GM18951 (cell line): ENCODE results near the gene SCTR.

Experiments used
- POLR2A ChIP-seq: IDR thresholded peaks from 4 replicates; pipeline ENCODE4 v1.6.1; 2011; ENCODE audit warnings: mild to moderate bottlenecking; ENCODE audit not compliant: insufficient read length, insufficient read depth; ENCODE audit errors: extremely low read depth
- in situ Hi-C: fragments of 300-500 bp; cut with MboI; formaldehyde crosslinking; loops from one replicate; pipeline ENCODE4 v1.12.0; 2022; ENCODE audit warnings: low sequenced_read_pairs, mixed read lengths, inconsistent platforms; ENCODE audit not compliant: unreplicated experiment

The SCTR gene

DNA sequence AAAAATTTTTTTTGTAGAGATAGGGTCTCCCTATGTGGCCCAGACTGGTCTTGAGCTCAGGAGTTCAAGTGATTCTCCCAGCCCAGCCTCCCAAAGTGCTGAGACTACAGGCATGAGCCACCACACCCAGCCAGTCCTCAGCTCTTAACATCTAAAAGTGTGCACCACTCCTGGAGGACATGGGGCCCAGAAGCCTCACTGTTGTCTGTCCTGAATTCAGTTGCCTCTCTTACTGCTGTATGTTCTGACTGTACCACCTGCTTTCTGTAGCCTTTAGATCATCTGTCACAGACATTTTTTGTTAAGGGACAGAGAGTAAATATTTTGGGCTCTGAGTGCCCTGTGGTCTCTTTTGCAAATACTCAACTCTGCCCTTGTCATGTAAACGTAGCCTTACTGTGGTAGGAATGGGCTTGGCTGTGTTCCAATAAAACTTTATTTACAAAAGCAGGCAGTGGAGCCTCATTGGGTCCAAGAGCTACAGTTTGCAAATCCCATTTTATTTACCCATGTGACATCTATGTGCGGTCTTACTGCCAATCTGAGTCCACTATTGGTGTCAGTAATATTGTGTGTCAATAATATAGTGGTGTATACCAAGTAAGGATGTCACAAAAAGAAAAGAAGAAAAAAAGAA is 54.5 kb downstream of the SCTR start:
- in situ Hi-C loops: loop anchor here (10.0 kb wide), 1 partner anchor 65 kb away; no protein-coding TSS in a partner anchor
- no peak for TF ChIP-seq POLR2A

- in situ Hi-C loops: no loop called here
- no peak for TF ChIP-seq POLR2A
These were observed 55.2 kb downstream of the SCTR start for GRCh38 chr2:119469131-119469530.

DNA sequence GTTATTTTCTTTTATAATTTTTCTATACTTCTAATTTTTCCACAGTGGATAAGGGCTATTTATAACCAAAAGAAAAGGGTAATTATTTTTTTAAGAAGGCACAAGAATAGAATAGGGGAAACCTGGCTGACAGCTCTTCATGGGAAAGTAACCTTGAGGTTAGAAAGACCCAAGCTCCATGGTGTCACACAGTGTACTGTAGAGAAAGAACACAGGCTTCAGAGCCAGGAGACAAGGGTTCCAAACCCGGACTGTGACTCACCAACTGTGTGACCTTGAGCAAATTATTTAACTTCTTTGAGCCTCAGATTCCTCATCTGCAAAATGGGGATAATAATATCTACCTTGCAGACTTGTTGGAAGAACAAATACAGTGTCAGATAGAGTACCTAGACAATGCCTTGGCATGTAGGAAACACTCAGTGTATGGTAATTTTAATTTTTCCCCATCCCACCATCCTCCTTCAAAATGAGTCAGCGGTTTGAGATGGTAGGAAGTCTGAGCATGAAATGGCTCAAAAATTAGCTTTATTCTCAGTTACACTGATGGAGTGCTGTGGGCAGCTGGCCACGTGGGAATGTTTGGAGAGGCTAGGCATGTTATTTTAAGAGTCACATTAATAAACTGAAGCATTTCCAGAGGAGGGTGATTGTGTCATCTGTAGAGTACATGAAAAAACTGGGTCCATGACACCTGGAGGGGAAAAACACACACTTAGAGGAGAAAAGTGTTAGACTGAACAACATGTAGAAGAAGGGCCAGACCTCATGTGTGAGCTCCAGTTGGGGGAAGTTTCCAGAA is 55.9 kb downstream of the SCTR start:
- no peak for TF ChIP-seq POLR2A
- in situ Hi-C loops: no loop called here

GRCh38 chr2:119466373-119466772 is 57.9 kb downstream of the SCTR start:
- no peak for TF ChIP-seq POLR2A
- in situ Hi-C loops: no loop called here

- TF ChIP-seq POLR2A: no peak
- in situ Hi-C loops: no loop called here
These were observed 58.6 kb downstream of the SCTR start for GRCh38 chr2:119465687-119466086.

GRCh38 chr2:119464981-119465380 is 59.3 kb downstream of the SCTR start:
- TF ChIP-seq POLR2A: no peak
- in situ Hi-C loops: no loop called here

DNA sequence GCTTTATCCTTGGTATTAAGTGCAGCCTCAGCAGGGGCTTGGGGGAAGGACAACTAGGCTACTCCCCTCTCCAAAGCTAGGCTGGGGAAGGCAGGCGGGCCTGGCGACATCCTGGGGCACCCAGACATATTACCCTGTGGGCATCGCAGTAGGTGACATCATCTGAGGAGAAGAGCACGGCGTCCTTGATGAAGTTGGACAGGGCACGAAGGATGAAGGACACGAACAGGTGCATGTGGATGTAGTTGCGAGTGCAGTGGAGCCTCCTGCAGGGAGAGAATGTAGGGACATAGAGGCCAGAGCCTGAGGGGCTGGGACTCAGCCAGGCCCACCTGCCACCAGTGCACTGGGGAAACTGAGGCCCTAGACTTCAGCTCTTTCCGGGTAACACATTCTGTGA is 60.3 kb downstream of the SCTR start:
- in situ Hi-C loops: no loop called here
- no peak for TF ChIP-seq POLR2A

DNA sequence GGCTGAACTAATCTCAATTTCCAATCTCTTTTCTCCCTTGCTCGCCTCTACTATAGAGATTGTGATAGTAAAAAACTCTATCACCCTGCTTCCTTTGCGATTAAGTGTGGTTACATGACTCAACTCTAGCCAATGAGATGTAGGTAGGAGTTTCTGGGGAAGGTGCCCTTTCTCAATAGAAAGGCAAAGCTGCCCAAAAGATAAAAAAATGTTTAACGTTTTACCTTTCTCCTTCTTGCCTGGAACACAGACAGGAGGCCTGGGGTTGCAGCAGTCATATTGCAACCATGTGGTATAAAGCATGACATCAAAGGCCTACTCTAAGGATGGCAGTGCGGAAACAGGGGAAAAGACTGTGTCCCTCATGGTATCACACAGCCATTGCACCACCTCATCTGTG is 61.1 kb downstream of the SCTR start:
- TF ChIP-seq POLR2A: no peak
- in situ Hi-C loops: no loop called here

DNA sequence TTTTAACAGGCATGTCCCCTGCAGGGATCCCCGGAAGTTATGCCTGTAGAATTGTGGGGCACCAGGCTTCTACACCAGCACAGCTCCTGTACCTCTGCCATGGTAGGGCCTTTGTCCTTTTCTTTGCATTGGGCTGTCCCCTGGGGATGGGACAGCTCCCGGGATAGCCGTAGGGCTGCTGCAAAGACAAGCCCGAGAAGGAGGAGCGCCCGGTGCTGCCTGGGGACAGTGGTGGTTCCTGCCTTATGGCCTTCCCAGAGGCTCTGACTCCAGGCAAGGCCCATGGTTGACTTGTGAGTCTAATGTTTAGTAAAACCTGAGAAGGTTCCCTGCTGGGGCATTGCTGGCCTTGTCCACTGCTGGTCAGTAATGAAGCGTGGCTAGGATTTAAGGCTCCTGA is 61.7 kb downstream of the SCTR start:
- in situ Hi-C loops: no loop called here
- TF ChIP-seq POLR2A: no peak

- no peak for TF ChIP-seq POLR2A
- in situ Hi-C loops: no loop called here
These were observed 62.5 kb downstream of the SCTR start for GRCh38 chr2:119461811-119462210.

DNA sequence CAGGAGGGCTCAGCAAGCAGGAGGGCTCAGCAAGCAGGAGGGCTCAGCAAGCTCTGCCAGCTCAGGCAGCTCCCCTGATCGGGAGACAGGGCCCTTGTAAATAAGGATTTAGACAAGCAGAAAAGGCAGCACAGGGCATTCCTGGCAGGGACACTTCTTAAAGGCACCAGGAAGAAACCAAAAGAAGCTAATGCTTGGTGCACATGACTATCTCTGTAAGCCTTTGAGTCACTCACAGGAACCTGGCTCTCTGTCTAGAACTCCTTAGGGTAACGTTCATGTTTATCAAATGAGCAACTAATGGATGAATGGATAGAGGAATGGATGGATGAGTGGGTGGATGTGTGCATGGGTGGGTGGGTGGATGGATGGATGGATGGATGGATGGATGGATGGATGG is 64.2 kb downstream of the SCTR start:
- TF ChIP-seq POLR2A: no peak
- in situ Hi-C loops: no loop called here

DNA sequence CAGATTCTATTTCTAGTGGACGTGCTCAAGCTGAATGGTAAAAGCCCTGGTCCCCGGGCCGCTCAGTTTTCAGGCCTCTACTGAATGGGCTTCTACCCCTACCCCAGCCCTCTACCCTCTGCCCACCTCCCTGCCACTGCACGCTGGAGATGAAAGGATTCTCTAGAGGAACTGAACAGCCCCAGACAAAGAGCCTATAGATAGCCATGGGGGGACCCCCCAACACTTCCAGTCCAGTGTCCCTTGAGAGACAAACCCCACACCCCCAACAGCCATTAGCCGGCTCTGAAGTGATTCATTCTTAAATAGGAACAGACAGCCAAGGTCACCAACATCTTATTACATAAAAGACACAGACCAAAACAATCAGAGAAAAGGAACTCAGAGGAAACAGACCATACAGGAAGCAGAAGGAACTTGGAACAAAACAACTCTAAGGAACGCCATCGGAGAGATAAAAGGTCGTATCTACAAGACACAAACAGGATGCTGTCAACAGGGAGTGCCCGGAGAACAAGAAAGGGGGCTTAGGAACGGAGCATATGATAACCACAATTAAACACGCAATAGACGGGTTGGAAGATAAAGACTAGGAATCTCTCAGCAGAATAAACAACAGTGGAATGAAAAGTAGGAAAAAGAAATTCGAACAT is 69.1 kb downstream of the SCTR start:
- no peak for TF ChIP-seq POLR2A
- in situ Hi-C loops: no loop called here

GRCh38 chr2:119453972-119454593 is 70.2 kb downstream of the SCTR start:
- no peak for TF ChIP-seq POLR2A
- in situ Hi-C loops: no loop called here
